Subcutaneous abdominal adipose tissue (tissue), 5 donors: ENCODE results near the gene MINDY2.
"Not testable (repeated sequence)": the region's sequence is repeated elsewhere in the genome, so short reads cannot be mapped to it uniquely, and the experiment has no call there.

Experiments used
- H3K27ac ChIP-seq: one replicate; pipeline ENCODE4 v1.7.0; 2013; ENCODE audit warnings: low read depth, mild to moderate bottlenecking, inconsistent platforms, low read length, moderate library complexity
- H3K27me3 ChIP-seq, 5 donors: one replicate each; pipeline ENCODE4 v1.7.0; 2013; ENCODE audit warnings: low read length in 5 of 5, inconsistent platforms in 1 of 5; ENCODE audit not compliant: control insufficient read depth in 5 of 5, insufficient read depth in 4 of 5
- H3K36me3 ChIP-seq, 5 donors: one replicate each; pipeline ENCODE4 v1.7.0; 2013; ENCODE audit warnings: low read length in 5 of 5; ENCODE audit not compliant: control insufficient read depth in 5 of 5, insufficient read depth in 5 of 5
- H3K4me1 ChIP-seq, 5 donors: one replicate each; pipeline ENCODE4 v1.7.0; 2013; ENCODE audit warnings: low read length in 5 of 5, mild to moderate bottlenecking in 3 of 5, moderate library complexity in 1 of 5; ENCODE audit not compliant: control insufficient read depth in 5 of 5, insufficient read depth in 5 of 5
- H3K4me3 ChIP-seq, 5 donors: one replicate each; pipeline ENCODE4 v1.7.0; 2013; ENCODE audit warnings: low read length in 5 of 5, low read depth in 1 of 5
- H3K9ac ChIP-seq, 5 donors: one replicate each; pipeline ENCODE4 v1.7.0; 2013; ENCODE audit warnings: low read length in 5 of 5, mild to moderate bottlenecking in 4 of 5, moderate library complexity in 3 of 5
- H3K9me3 ChIP-seq, 5 donors: one replicate each; pipeline ENCODE4 v1.7.0; 2013; ENCODE audit warnings: low read length in 5 of 5; ENCODE audit not compliant: control insufficient read depth in 5 of 5
- donor health status: healthy.
- donor health status: healthy.
- donor health status: healthy.
- donor health status: healthy.
- donor health status: healthy.

The MINDY2 gene

GRCh38 chr15:58877999-58878825 is 107.1 kb downstream of the MINDY2 start:
- Histone ChIP-seq H3K27ac (no peak overlapping the region), H3K9ac (no peak overlapping the region), H3K4me1 (no peaks in the 10 kb centered on the region), H3K9me3 (no peaks in the 10 kb centered on the region), H3K4me3 (no peak overlapping the region), H3K27me3 (no peaks in the 10 kb centered on the region), H3K36me3 (peaks cover 28 to 67% (median 54%) of the 10 kb centered on the region in 5 donors)

- no peaks in the 10 kb centered on the region for H3K27me3 ChIP-seq
- no peak overlapping the region for H3K9ac ChIP-seq
- no peaks in the 10 kb centered on the region for H3K4me1 ChIP-seq
- no peak overlapping the region for H3K27ac ChIP-seq
- no peak overlapping the region for H3K4me3 ChIP-seq
- H3K36me3 ChIP-seq: peaks cover 35 to 87% (median 72%) of the 10 kb centered on the region in 5 donors
- no peaks in the 10 kb centered on the region for H3K9me3 ChIP-seq
Measured at GRCh38 chr15:58880320-58880719, 109.2 kb downstream of the MINDY2 start.

GRCh38 chr15:58882243-58882642 is 111.1 kb downstream of the MINDY2 start:
- Histone ChIP-seq H3K36me3 (peaks cover 43 to 97% (median 88%) of the 10 kb centered on the region in 5 donors), H3K9me3 (no peaks in the 10 kb centered on the region), H3K27ac (no peak overlapping the region), H3K4me3 (no peak overlapping the region), H3K9ac (no peak overlapping the region), H3K4me1 (no peaks in the 10 kb centered on the region), H3K27me3 (no peaks in the 10 kb centered on the region)

- H3K27me3 ChIP-seq, H3K9ac ChIP-seq, H3K4me1 ChIP-seq, H3K9me3 ChIP-seq, H3K4me3 ChIP-seq, H3K27ac ChIP-seq: not testable (repeated sequence)
- peaks cover 50 to 98% (median 93%) of the 10 kb centered on the region in 5 donors for H3K36me3 ChIP-seq
Measured at GRCh38 chr15:58883926-58884325, 112.8 kb downstream of the MINDY2 start.

GRCh38 chr15:58886921-58887320 is 115.8 kb downstream of the MINDY2 start:
- peaks cover 72 to 98% (median 92%) of the 10 kb centered on the region in 5 donors for H3K36me3 ChIP-seq
- no peaks in the 10 kb centered on the region for H3K9me3 ChIP-seq
- no peak overlapping the region for H3K9ac ChIP-seq
- no peaks in the 10 kb centered on the region for H3K27me3 ChIP-seq
- H3K4me1 ChIP-seq: no peaks in the 10 kb centered on the region
- no peak overlapping the region for H3K27ac ChIP-seq
- no peak overlapping the region for H3K4me3 ChIP-seq

GRCh38 chr15:58889363-58889762 is 118.3 kb downstream of the MINDY2 start:
- peaks cover 77 to 99% (median 94%) of the 10 kb centered on the region in 5 donors for H3K36me3 ChIP-seq
- H3K9ac ChIP-seq: no peak overlapping the region
- no peaks in the 10 kb centered on the region for H3K27me3 ChIP-seq
- no peak overlapping the region for H3K4me3 ChIP-seq
- no peak overlapping the region for H3K27ac ChIP-seq
- H3K9me3 ChIP-seq: no peaks in the 10 kb centered on the region
- no peaks in the 10 kb centered on the region for H3K4me1 ChIP-seq

GRCh38 chr15:58898150-58898680 is 127.1 kb downstream of the MINDY2 start:
- Histone ChIP-seq H3K36me3 (peaks cover 56 to 69% (median 62%) of the 10 kb centered on the region in 5 donors), H3K9me3 (no peaks in the 10 kb centered on the region), H3K9ac (no peak overlapping the region), H3K27ac (no peak overlapping the region), H3K4me1 (peaks cover 0 to 4% (median 3%) of the 10 kb centered on the region in 5 donors), H3K27me3 (no peaks in the 10 kb centered on the region), H3K4me3 (no peak overlapping the region)

- peaks cover 37 to 55% (median 46%) of the 10 kb centered on the region in 5 donors for H3K36me3 ChIP-seq
- H3K4me3 ChIP-seq: no peak overlapping the region
Measured at GRCh38 chr15:58900631-58901030, 129.5 kb downstream of the MINDY2 start.

GRCh38 chr15:58908550-58909309 is 137.6 kb downstream of the MINDY2 start:
- Histone ChIP-seq H3K4me3 (no peak overlapping the region), H3K36me3 (peaks cover 20 to 52% (median 38%) of the 10 kb centered on the region in 5 donors), H3K27me3 (no peaks in the 10 kb centered on the region), H3K9me3 (no peaks in the 10 kb centered on the region), H3K27ac (no peak overlapping the region), H3K9ac (no peak overlapping the region), H3K4me1 (peaks cover 0 to 6% (median 0%) of the 10 kb centered on the region in 5 donors)

More at GRCh38 chr15:58900631-58901030, 129.5 kb downstream of the MINDY2 start:
- Histone ChIP-seq H3K9ac (no peak overlapping the region), H3K9me3 (no peaks in the 10 kb centered on the region), H3K4me1 (peaks cover 0 to 4% (median 3%) of the 10 kb centered on the region in 5 donors), H3K27me3 (no peaks in the 10 kb centered on the region), H3K27ac (no peak overlapping the region)

GRCh38 chr15:58909616-58910015 is 138.5 kb downstream of the MINDY2 start:
- no peaks in the 10 kb centered on the region for H3K9me3 ChIP-seq
- peaks cover 0 to 11% (median 6%) of the 10 kb centered on the region in 5 donors for H3K4me1 ChIP-seq
- peaks cover 20 to 56% (median 46%) of the 10 kb centered on the region in 5 donors for H3K36me3 ChIP-seq
- H3K4me3 ChIP-seq: no peak overlapping the region
- H3K27me3 ChIP-seq: no peaks in the 10 kb centered on the region
- H3K9ac ChIP-seq: no peak overlapping the region
- H3K27ac ChIP-seq: no peak overlapping the region
